Activated naive CD4-positive, alpha-beta T cell treated with anti-CD3 and anti-CD28 coated beads, Interleukin-2, amount 50 U/mL, for 24 hours (primary cell): Measurements from ENCODE around the gene PLA2G2E.
A peak's percentile ranks its signal among the peaks of the same experiment; 100 is the strongest.
"Not testable (repeated sequence)": the region's sequence is repeated elsewhere in the genome, so short reads cannot be mapped to it uniquely, and the experiment has no call there.

ENCODE experiments used
- H3K27ac Mint-ChIP-seq: one replicate; pipeline ENCODE4 v1.8.0; 2021; ENCODE audit warnings: mild to moderate bottlenecking, mixed read lengths
- H3K27me3 Mint-ChIP-seq: one replicate; pipeline ENCODE4 v1.8.0; 2021; ENCODE audit warnings: mixed read lengths
- H3K36me3 Mint-ChIP-seq: one replicate; pipeline ENCODE4 v1.8.0; 2021; ENCODE audit warnings: mixed read lengths
- H3K4me1 Mint-ChIP-seq: one replicate; pipeline ENCODE4 v1.8.0; 2021; ENCODE audit warnings: mixed read lengths
- H3K4me3 Mint-ChIP-seq: one replicate; pipeline ENCODE4 v1.8.0; 2021; ENCODE audit warnings: mild to moderate bottlenecking, mixed read lengths
- H3K9me3 Mint-ChIP-seq: one replicate; pipeline ENCODE4 v1.8.0; 2021; ENCODE audit warnings: mixed read lengths

Gene PLA2G2E

GRCh38 chr1:19909971-19910370 is 13.4 kb downstream of the PLA2G2E start:
- Mint-ChIP-seq H3K27ac (no peak overlapping the region), H3K4me1 (no peaks in the 10 kb centered on the region), H3K4me3 (no peak overlapping the region), H3K9me3 (no peaks in the 10 kb centered on the region), H3K36me3 (peaks cover 7% of the 10 kb centered on the region), H3K27me3 (no peaks in the 10 kb centered on the region)

- no peak overlapping the region for H3K27ac Mint-ChIP-seq
- H3K4me3 Mint-ChIP-seq = no peak overlapping the region
- no peaks in the 10 kb centered on the region for H3K4me1 Mint-ChIP-seq
- H3K27me3 Mint-ChIP-seq = no peaks in the 10 kb centered on the region
- H3K9me3 Mint-ChIP-seq = no peaks in the 10 kb centered on the region
- H3K36me3 Mint-ChIP-seq = peaks cover 8% of the 10 kb centered on the region
Observed at GRCh38 chr1:19909392-19909791, 14.0 kb downstream of the PLA2G2E start.

DNA sequence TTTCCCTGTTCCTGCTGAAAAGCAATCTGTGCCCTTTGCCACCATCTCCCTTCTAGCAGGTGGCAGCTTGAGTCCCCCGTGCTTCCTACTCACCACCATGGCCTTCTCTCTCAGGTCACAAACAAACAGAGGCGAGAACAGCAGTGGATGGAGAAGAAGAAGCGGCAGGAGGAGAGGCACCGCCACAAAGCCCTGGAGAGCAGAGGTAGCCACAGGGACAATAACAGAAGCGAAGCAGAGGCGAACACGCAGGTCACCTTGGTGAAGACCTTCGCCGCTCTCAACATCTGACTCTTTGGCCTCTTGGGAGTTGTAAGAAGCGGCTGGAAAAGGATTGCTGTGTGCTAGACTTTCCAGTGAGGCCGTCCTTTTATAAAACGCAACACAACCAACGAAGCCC is 16.0 kb downstream of the PLA2G2E start:
- no peaks in the 10 kb centered on the region for H3K9me3 Mint-ChIP-seq
- H3K4me3 Mint-ChIP-seq = no peak overlapping the region
- H3K27ac Mint-ChIP-seq = no peak overlapping the region
- H3K27me3 Mint-ChIP-seq = no peaks in the 10 kb centered on the region
- H3K4me1 Mint-ChIP-seq = no peaks in the 10 kb centered on the region
- H3K36me3 Mint-ChIP-seq = peaks cover 13% of the 10 kb centered on the region

- Mint-ChIP-seq H3K4me3 (no peak overlapping the region), H3K27ac (no peak overlapping the region)
Observed at GRCh38 chr1:19903621-19904020, 19.8 kb downstream of the PLA2G2E start.

GRCh38 chr1:19901653-19902052 is 21.8 kb downstream of the PLA2G2E start:
- H3K4me1 Mint-ChIP-seq = no peaks in the 10 kb centered on the region
- H3K36me3 Mint-ChIP-seq = peaks cover 30% of the 10 kb centered on the region
- H3K27ac Mint-ChIP-seq = no peak overlapping the region
- no peak overlapping the region for H3K4me3 Mint-ChIP-seq
- no peaks in the 10 kb centered on the region for H3K27me3 Mint-ChIP-seq
- no peaks in the 10 kb centered on the region for H3K9me3 Mint-ChIP-seq

More at GRCh38 chr1:19903621-19904020, 19.8 kb downstream of the PLA2G2E start:
- Mint-ChIP-seq H3K36me3 (peaks cover 26% of the 10 kb centered on the region), H3K9me3 (no peaks in the 10 kb centered on the region), H3K27me3 (no peaks in the 10 kb centered on the region), H3K4me1 (no peaks in the 10 kb centered on the region)

GRCh38 chr1:19894218-19894617 is 29.2 kb downstream of the PLA2G2E start:
- no peak overlapping the region for H3K4me3 Mint-ChIP-seq
- peaks cover 22% of the 10 kb centered on the region for H3K36me3 Mint-ChIP-seq

GRCh38 chr1:19893687-19894086 is 29.7 kb downstream of the PLA2G2E start:
- no peak overlapping the region for H3K4me3 Mint-ChIP-seq
- H3K9me3 Mint-ChIP-seq = no peaks in the 10 kb centered on the region
- no peaks in the 10 kb centered on the region for H3K27me3 Mint-ChIP-seq
- peaks cover 17% of the 10 kb centered on the region for H3K36me3 Mint-ChIP-seq
- no peak overlapping the region for H3K27ac Mint-ChIP-seq
- H3K4me1 Mint-ChIP-seq = peaks cover 6% of the 10 kb centered on the region

More at GRCh38 chr1:19894218-19894617, 29.2 kb downstream of the PLA2G2E start:
- Mint-ChIP-seq H3K27ac (no peak overlapping the region), H3K9me3 (no peaks in the 10 kb centered on the region), H3K27me3 (no peaks in the 10 kb centered on the region), H3K4me1 (peaks cover 6% of the 10 kb centered on the region)

GRCh38 chr1:19892628-19893168 is 30.7 kb downstream of the PLA2G2E start:
- no peaks in the 10 kb centered on the region for H3K27me3 Mint-ChIP-seq
- H3K27ac Mint-ChIP-seq = no peak overlapping the region
- H3K9me3 Mint-ChIP-seq = no peaks in the 10 kb centered on the region
- H3K4me3 Mint-ChIP-seq = no peak overlapping the region
- H3K36me3 Mint-ChIP-seq = peaks cover 17% of the 10 kb centered on the region
- H3K4me1 Mint-ChIP-seq = peaks cover 12% of the 10 kb centered on the region

DNA sequence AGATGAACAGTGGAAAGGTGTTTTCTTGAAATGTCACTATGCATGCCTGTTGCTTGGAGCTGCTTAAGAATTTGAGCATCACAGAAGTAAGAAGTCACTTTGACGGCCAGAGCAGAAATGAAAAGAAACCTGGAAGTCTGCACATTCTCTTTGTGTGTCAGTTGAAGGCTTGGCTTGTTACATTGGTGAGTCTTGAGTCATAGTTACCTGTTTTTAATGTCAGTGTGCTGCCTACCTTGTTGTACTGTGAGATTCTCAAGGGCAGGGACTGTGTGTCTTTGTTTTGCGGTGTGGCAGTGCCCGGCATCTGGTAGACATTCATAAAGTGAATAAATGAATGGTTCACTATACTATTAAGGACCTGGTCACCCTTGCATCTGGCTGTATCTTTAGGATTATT is 31.3 kb downstream of the PLA2G2E start:
- peaks cover 17% of the 10 kb centered on the region for H3K4me1 Mint-ChIP-seq
- H3K27me3 Mint-ChIP-seq = no peaks in the 10 kb centered on the region
- no peak overlapping the region for H3K27ac Mint-ChIP-seq
- no peaks in the 10 kb centered on the region for H3K9me3 Mint-ChIP-seq
- H3K4me3 Mint-ChIP-seq = no peak overlapping the region
- H3K36me3 Mint-ChIP-seq = peaks cover 12% of the 10 kb centered on the region

- H3K4me3 Mint-ChIP-seq = no peak overlapping the region
- peaks cover 7% of the 10 kb centered on the region for H3K36me3 Mint-ChIP-seq
- H3K9me3 Mint-ChIP-seq = no peaks in the 10 kb centered on the region
- peaks cover 32% of the 10 kb centered on the region for H3K4me1 Mint-ChIP-seq
- no peaks in the 10 kb centered on the region for H3K27me3 Mint-ChIP-seq
- peak overlapping the region; percentile 42 for H3K27ac Mint-ChIP-seq
Observed at GRCh38 chr1:19889656-19890055, 33.8 kb downstream of the PLA2G2E start.

- H3K27ac Mint-ChIP-seq = no peak overlapping the region
- no peaks in the 10 kb centered on the region for H3K9me3 Mint-ChIP-seq
- H3K4me1 Mint-ChIP-seq = peaks cover 48% of the 10 kb centered on the region
Observed at GRCh38 chr1:19888112-19888511, 35.3 kb downstream of the PLA2G2E start.

GRCh38 chr1:19885821-19886220 is 37.6 kb downstream of the PLA2G2E start:
- Mint-ChIP-seq H3K27ac (no peak overlapping the region), H3K4me1 (peaks cover 56% of the 10 kb centered on the region), H3K4me3 (no peak overlapping the region), H3K27me3 (no peaks in the 10 kb centered on the region), H3K9me3 (no peaks in the 10 kb centered on the region), H3K36me3 (no peaks in the 10 kb centered on the region)

More at GRCh38 chr1:19888112-19888511, 35.3 kb downstream of the PLA2G2E start:
- H3K36me3 Mint-ChIP-seq = peaks cover 4% of the 10 kb centered on the region
- H3K27me3 Mint-ChIP-seq = no peaks in the 10 kb centered on the region
- no peak overlapping the region for H3K4me3 Mint-ChIP-seq

GRCh38 chr1:19884312-19884711 is 39.1 kb downstream of the PLA2G2E start:
- Mint-ChIP-seq H3K4me3 (peak overlapping the region; percentile 91), H3K4me1 (peaks cover 51% of the 10 kb centered on the region), H3K27me3 (no peaks in the 10 kb centered on the region), H3K9me3 (no peaks in the 10 kb centered on the region), H3K36me3 (no peaks in the 10 kb centered on the region), H3K27ac (no peak overlapping the region)

- Mint-ChIP-seq H3K4me3 (peak within 1 kb of the TSS; percentile 91), H3K27me3 (no peaks in the 10 kb centered on the region), H3K9me3 (no peaks in the 10 kb centered on the region), H3K36me3 (no peaks in the 10 kb centered on the region), H3K27ac (peak within 1 kb of the TSS; percentile 46), H3K4me1 (peaks cover 41% of the 10 kb centered on the region)
Observed at GRCh38 chr1:19882111-19883071, 41.0 kb downstream of the PLA2G2E start, which contains the start of gene OTUD3. TSS of gene OTUD3 (plus strand) at chr1:19882395. CDS start at chr1:19882514, 119 bp downstream.

DNA sequence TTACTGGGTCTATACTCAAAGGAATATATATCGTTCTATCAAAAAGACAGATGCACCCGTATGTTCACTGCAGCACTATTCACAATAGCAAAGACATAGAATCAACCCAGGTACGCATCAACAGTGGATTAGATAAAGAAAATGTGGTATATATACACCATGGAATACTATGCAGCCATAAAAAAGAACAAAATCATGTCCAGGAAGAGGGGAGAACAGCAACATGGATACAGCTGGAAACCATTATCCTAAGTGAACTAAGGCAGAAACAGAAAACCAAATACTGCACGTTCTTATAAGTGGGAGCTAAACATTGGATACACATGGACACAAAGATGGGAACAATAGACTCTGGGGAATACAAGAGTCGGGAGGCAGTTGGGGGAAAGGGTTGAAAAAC is 42.6 kb downstream of the PLA2G2E start:
- not testable (repeated sequence) for H3K4me3 Mint-ChIP-seq, H3K36me3 Mint-ChIP-seq, H3K9me3 Mint-ChIP-seq, H3K27ac Mint-ChIP-seq, H3K27me3 Mint-ChIP-seq
- H3K4me1 Mint-ChIP-seq = peaks cover 33% of the 10 kb centered on the region

DNA sequence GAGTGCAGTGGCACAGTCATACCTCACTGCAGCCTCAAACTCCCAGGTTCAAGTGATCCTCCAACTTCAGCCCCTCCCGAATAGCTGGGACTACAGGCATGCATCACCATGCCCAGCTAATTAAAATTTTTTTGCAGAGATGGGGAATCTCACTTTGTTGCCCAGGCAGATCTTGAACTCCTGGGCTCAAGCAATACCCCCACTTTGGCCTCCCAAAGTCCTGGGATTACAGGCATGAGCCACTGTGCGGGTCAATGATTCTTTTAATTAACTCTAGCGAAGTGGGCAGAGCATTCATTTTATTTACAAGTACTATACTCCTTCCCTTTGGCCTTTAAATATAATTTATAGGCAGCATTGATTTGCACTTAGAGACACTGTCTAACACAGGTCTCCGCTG is 43.8 kb downstream of the PLA2G2E start:
- Mint-ChIP-seq H3K36me3 (no peaks in the 10 kb centered on the region), H3K4me3 (no peak overlapping the region), H3K4me1 (peaks cover 24% of the 10 kb centered on the region), H3K27ac (no peak overlapping the region), H3K9me3 (no peaks in the 10 kb centered on the region), H3K27me3 (peaks cover 4% of the 10 kb centered on the region)
